GM12878 (cell line): ENCODE data around the gene PNRC1.

Source experiments
- BCL11A ChIP-seq: IDR thresholded peaks from 2 replicates; pipeline ENCODE4 v1.6.1; 2011; ENCODE audit warnings: low read depth, low read length
- BHLHE40 ChIP-seq, 2 experiments: fragments of 450-650 bp in 1 of 2; IDR thresholded peaks; 2 replicates each; pipeline ENCODE4 v1.6.1; 2011 to 2017; ENCODE audit warnings: low read depth in 2 of 2, borderline replicate concordance in 1 of 2, improper control_type of control experiment in 1 of 2, low read length in 1 of 2, mild to moderate bottlenecking in 1 of 2
- FOS ChIP-seq: IDR thresholded peaks from 3 replicates; pipeline ENCODE4 v1.6.1; 2011; ENCODE audit warnings: borderline replicate concordance; ENCODE audit not compliant: insufficient read length; ENCODE audit errors: extremely low read depth
- MAX ChIP-seq: IDR thresholded peaks from 2 replicates; pipeline ENCODE4 v1.6.1; 2012; ENCODE audit warnings: low read depth, low read length, improper control_type of control experiment
- MXI1 ChIP-seq: fragments of 150-350 bp; IDR thresholded peaks from 2 replicates; pipeline ENCODE4 v1.6.1; 2011; ENCODE audit warnings: low read depth, mild to moderate bottlenecking, inconsistent platforms, low read length, improper control_type of control experiment
- POLR2A ChIP-seq: IDR thresholded peaks from 2 replicates; pipeline ENCODE4 v1.6.1; 2011; ENCODE audit warnings: low read depth, mild to moderate bottlenecking, low read length
- RAD21 ChIP-seq: IDR thresholded peaks from 2 replicates; pipeline ENCODE4 v1.6.1; 2011; ENCODE audit warnings: mild to moderate bottlenecking, low read depth, low read length, moderate library complexity; ENCODE audit not compliant: insufficient read depth
- SIN3A ChIP-seq: IDR thresholded peaks from 2 replicates; pipeline ENCODE4 v1.6.1; 2012; ENCODE audit warnings: low read depth, low read length, improper control_type of control experiment
- SPI1 ChIP-seq: IDR thresholded peaks from 2 replicates; pipeline ENCODE4 v1.6.1; 2011; ENCODE audit warnings: low read depth, mild to moderate bottlenecking, low read length, moderate library complexity, borderline replicate concordance; ENCODE audit not compliant: insufficient read depth
- TF ChIP-seq, protein P1 (sequence below): IDR thresholded peaks from 2 replicates; pipeline ENCODE4 v1.6.1; 2011; ENCODE audit warnings: mild to moderate bottlenecking, low read depth, low read length, moderate library complexity; ENCODE audit not compliant: insufficient replicate concordance

DNA sequence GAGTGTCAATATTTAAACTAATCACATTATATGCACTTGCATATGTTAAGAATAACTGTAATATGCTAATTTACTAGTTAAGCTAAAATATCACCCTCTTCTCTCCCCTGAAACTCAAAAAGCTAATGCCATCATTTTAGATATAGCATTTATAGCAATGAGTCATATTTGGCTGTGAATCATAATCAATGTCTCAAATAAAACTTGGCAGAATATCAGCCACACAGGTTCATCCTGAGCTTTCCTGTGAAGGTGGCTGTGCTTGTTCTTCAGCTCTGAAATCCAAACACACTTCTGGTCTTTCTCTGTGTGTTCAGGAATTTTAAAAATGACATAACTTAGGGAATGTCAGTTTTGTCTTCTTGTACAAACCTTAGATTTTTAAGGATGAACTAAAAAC lies 12.8 kb upstream of the PNRC1 start:
- TF ChIP-seq SPI1 (no peak), BHLHE40 (IDR thresholded peaks at IDR 0.05; ENCODE audit: borderline replicate concordance in 1 of 2, low read depth in 2 of 2, low read length in 1 of 2) (no peak), MAX (no peak), SIN3A (no peak), MXI1 (no peak), FOS (no peak), BCL11A (no peak), POLR2A (no peak), RAD21 (no peak)
- TF ChIP-seq, protein P1, sequence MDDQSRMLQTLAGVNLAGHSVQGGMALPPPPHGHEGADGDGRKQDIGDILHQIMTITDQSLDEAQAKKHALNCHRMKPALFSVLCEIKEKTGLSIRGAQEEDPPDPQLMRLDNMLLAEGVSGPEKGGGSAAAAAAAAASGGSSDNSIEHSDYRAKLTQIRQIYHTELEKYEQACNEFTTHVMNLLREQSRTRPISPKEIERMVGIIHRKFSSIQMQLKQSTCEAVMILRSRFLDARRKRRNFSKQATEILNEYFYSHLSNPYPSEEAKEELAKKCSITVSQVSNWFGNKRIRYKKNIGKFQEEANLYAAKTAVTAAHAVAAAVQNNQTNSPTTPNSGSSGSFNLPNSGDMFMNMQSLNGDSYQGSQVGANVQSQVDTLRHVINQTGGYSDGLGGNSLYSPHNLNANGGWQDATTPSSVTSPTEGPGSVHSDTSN, result no peak
